ENCODE measurements around the gene HSD11B1L. TPM values are rescaled to one million over a fixed set of nuclear protein-coding genes. Genes with fewer than 3 reads are reported as not detected.

The HSD11B1L gene
- total RNA-seq, 1 experiment from 2014 or later: 6.0 TPM

DNA sequence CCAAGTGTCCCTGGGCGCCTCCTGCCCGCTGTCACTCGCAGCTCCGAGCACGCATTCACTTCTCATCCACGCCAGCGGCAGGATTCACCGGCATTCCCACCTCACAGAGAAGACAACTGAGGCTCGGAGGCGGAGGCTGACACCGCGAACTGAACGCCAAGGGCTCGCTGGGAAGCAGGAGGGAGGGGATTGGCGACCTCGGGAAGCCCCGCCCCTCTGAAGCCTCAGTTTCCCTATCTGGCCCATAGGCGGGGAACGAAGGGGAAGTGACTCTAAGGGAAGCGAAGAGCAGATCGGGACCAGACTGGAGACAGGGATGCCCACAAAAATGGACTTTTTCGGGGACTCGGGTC is 767 bp upstream of the HSD11B1L start:
- ChIA-PET CTCF (no interaction called here), POLR2A (no interaction called here)
- in situ Hi-C loops (cut with HindIII; ENCODE audit: low pct_unique_long_range_greater_than_20kb, low sequenced_read_pairs): no loop called here
- Histone ChIP-seq H3K36me3 (ENCODE audit: control insufficient read depth, insufficient read depth, low read length) (peaks cover 5% of the 10 kb centered on the region; the same call in 1 of the 2 replicates), H3K4me3 (ENCODE audit: low read depth in 2 of 2, low read length in 2 of 2) (peak overlapping the region; percentile 72 to 96), H3K27ac (ENCODE audit: low read length) (peak overlapping the region; percentile 94), H3K4me1 (ENCODE audit: control insufficient read depth, insufficient read depth, low read length) (no peaks in the 10 kb centered on the region), H3K27me3 (ENCODE audit: control insufficient read depth, insufficient read depth, low read length) (no peaks in the 10 kb centered on the region), H3K9me3 (ENCODE audit: control insufficient read depth, insufficient read depth, low read depth, low read length) (no peaks in the 10 kb centered on the region)
- TF ChIP-seq POLR2AphosphoS5 (IDR thresholded peaks at IDR 0.05; ENCODE audit: low read depth, low read length): no peak
- TF ChIP-seq, protein P1, sequence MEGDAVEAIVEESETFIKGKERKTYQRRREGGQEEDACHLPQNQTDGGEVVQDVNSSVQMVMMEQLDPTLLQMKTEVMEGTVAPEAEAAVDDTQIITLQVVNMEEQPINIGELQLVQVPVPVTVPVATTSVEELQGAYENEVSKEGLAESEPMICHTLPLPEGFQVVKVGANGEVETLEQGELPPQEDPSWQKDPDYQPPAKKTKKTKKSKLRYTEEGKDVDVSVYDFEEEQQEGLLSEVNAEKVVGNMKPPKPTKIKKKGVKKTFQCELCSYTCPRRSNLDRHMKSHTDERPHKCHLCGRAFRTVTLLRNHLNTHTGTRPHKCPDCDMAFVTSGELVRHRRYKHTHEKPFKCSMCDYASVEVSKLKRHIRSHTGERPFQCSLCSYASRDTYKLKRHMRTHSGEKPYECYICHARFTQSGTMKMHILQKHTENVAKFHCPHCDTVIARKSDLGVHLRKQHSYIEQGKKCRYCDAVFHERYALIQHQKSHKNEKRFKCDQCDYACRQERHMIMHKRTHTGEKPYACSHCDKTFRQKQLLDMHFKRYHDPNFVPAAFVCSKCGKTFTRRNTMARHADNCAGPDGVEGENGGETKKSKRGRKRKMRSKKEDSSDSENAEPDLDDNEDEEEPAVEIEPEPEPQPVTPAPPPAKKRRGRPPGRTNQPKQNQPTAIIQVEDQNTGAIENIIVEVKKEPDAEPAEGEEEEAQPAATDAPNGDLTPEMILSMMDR (IDR thresholded peaks at IDR 0.05): no peak
- TF ChIP-seq, protein P2, sequence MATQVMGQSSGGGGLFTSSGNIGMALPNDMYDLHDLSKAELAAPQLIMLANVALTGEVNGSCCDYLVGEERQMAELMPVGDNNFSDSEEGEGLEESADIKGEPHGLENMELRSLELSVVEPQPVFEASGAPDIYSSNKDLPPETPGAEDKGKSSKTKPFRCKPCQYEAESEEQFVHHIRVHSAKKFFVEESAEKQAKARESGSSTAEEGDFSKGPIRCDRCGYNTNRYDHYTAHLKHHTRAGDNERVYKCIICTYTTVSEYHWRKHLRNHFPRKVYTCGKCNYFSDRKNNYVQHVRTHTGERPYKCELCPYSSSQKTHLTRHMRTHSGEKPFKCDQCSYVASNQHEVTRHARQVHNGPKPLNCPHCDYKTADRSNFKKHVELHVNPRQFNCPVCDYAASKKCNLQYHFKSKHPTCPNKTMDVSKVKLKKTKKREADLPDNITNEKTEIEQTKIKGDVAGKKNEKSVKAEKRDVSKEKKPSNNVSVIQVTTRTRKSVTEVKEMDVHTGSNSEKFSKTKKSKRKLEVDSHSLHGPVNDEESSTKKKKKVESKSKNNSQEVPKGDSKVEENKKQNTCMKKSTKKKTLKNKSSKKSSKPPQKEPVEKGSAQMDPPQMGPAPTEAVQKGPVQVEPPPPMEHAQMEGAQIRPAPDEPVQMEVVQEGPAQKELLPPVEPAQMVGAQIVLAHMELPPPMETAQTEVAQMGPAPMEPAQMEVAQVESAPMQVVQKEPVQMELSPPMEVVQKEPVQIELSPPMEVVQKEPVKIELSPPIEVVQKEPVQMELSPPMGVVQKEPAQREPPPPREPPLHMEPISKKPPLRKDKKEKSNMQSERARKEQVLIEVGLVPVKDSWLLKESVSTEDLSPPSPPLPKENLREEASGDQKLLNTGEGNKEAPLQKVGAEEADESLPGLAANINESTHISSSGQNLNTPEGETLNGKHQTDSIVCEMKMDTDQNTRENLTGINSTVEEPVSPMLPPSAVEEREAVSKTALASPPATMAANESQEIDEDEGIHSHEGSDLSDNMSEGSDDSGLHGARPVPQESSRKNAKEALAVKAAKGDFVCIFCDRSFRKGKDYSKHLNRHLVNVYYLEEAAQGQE (IDR thresholded peaks at IDR 0.05; ENCODE audit: insufficient read depth in 1 of 2, low read depth in 2 of 2, low read length in 1 of 2): no peak
- TF ChIP-seq SIN3A (IDR thresholded peaks at IDR 0.05; ENCODE audit: borderline replicate concordance, insufficient read depth, low read depth, low read length): no peak
- TF ChIP-seq TCF7L2 (IDR thresholded peaks at IDR 0.05; ENCODE audit: low read depth, low read length): no peak
- DNase-seq (ENCODE audit: low read depth, low spot score) (no peak), ATAC-seq (peak; percentile 8; the same call in 1 of the 2 replicates)
- BruUV-seq (replicated peaks): no TSS peak
- intact Hi-C loops (cut with micrococcal nuclease; ENCODE audit: unreplicated experiment): no loop called here

GRCh38 chr19:5681391-5682106 is 722 bp downstream of the HSD11B1L start:
- ChIA-PET CTCF (no interaction called here), POLR2A (no interaction called here)
- Histone ChIP-seq H3K27ac (ENCODE audit: low read length) (no peak overlapping the region), H3K9me3 (ENCODE audit: control insufficient read depth, insufficient read depth, low read depth, low read length) (no peaks in the 10 kb centered on the region), H3K4me1 (ENCODE audit: control insufficient read depth, insufficient read depth, low read length) (no peaks in the 10 kb centered on the region), H3K4me3 (ENCODE audit: low read depth in 2 of 2, low read length in 2 of 2) (peak overlapping the region; percentile 72 to 96), H3K36me3 (ENCODE audit: control insufficient read depth, insufficient read depth, low read length) (peaks cover 5% of the 10 kb centered on the region; the same call in 1 of the 2 replicates), H3K27me3 (ENCODE audit: control insufficient read depth, insufficient read depth, low read length) (no peaks in the 10 kb centered on the region)
- TF ChIP-seq TCF7L2 (IDR thresholded peaks at IDR 0.05; ENCODE audit: low read depth, low read length) (no peak), SIN3A (IDR thresholded peaks at IDR 0.05; ENCODE audit: borderline replicate concordance, insufficient read depth, low read depth, low read length) (no peak), POLR2AphosphoS5 (IDR thresholded peaks at IDR 0.05; ENCODE audit: low read depth, low read length) (no peak)
- TF ChIP-seq, protein P2 (IDR thresholded peaks at IDR 0.05; ENCODE audit: insufficient read depth in 1 of 2, low read depth in 2 of 2, low read length in 1 of 2): no peak
- TF ChIP-seq, protein P1 (IDR thresholded peaks at IDR 0.05): no peak
- TSS peak; percentile 55 for BruUV-seq (replicated peaks)
- no peak for ATAC-seq
- DNase-seq (ENCODE audit: low read depth, low spot score): no peak
- in situ Hi-C loops (cut with HindIII; ENCODE audit: low pct_unique_long_range_greater_than_20kb, low sequenced_read_pairs): no loop called here
- intact Hi-C loops (cut with micrococcal nuclease; ENCODE audit: unreplicated experiment): no loop called here
